Effector memory CD8-positive, alpha-beta T cell (primary cell): ENCODE data around the gene PPCS.
A peak's percentile ranks its signal among the peaks of the same experiment; 100 is the strongest.

Experiments used
- ATAC-seq: fragments of 150-1000 bp; cut with Tn5 transposase; replicated peaks from 2 replicates; pipeline ENCODE4 v1.10.0; 2021; ENCODE audit warnings: mild to moderate bottlenecking, moderate library complexity
- DNase-seq, 3 experiments: peaks; one replicate each; pipeline ENCODE4 v3.0.0; 2021
- H3K27ac Mint-ChIP-seq, 2 donors: one replicate each; pipeline ENCODE4 v1.8.0; 2022; ENCODE audit warnings: mild to moderate bottlenecking in 2 of 2, mixed read lengths in 2 of 2, moderate library complexity in 2 of 2
- H3K27me3 Mint-ChIP-seq, 2 donors: one replicate each; pipeline ENCODE4 v1.8.0; 2022; ENCODE audit warnings: mixed read lengths in 2 of 2
- H3K36me3 Mint-ChIP-seq: one replicate; pipeline ENCODE4 v1.8.0; 2022; ENCODE audit warnings: mild to moderate bottlenecking, moderate library complexity, mixed read lengths; ENCODE audit not compliant: insufficient read depth
- H3K4me1 Mint-ChIP-seq, 2 donors: one replicate each; pipeline ENCODE4 v1.8.0; 2022; ENCODE audit warnings: low read depth in 2 of 2, mixed read lengths in 2 of 2
- H3K4me3 Mint-ChIP-seq, 2 donors: one replicate each; pipeline ENCODE4 v1.8.0; 2022; ENCODE audit warnings: mild to moderate bottlenecking in 2 of 2, mixed read lengths in 2 of 2, moderate library complexity in 2 of 2
- H3K9me3 Mint-ChIP-seq, 2 donors: one replicate each; pipeline ENCODE4 v1.8.0; 2022; ENCODE audit warnings: mixed read lengths in 2 of 2

The PPCS gene

GRCh38 chr1:42430286-42431135 is 25.8 kb upstream of the PPCS start:
- H3K4me1 Mint-ChIP-seq = no peaks in the 10 kb centered on the region
- ATAC-seq (no peak), DNase-seq (no peak)
- no peaks in the 10 kb centered on the region for H3K9me3 Mint-ChIP-seq
- H3K36me3 Mint-ChIP-seq = no peaks in the 10 kb centered on the region
- no peak overlapping the region for H3K4me3 Mint-ChIP-seq
- H3K27ac Mint-ChIP-seq = no peak overlapping the region
- peaks cover 0 to 6% of the 10 kb centered on the region in 2 donors for H3K27me3 Mint-ChIP-seq

- no peak overlapping the region for H3K27ac Mint-ChIP-seq
- H3K27me3 Mint-ChIP-seq = peaks cover 0 to 4% of the 10 kb centered on the region in 2 donors
- ATAC-seq (no peak), DNase-seq (no peak)
- H3K4me3 Mint-ChIP-seq = no peak overlapping the region
- H3K36me3 Mint-ChIP-seq = no peaks in the 10 kb centered on the region
- H3K9me3 Mint-ChIP-seq = no peaks in the 10 kb centered on the region
- H3K4me1 Mint-ChIP-seq = no peaks in the 10 kb centered on the region
Measured at GRCh38 chr1:42431514-42431913, 24.8 kb upstream of the PPCS start.

- H3K36me3 Mint-ChIP-seq = no peaks in the 10 kb centered on the region
- no peak overlapping the region for H3K27ac Mint-ChIP-seq
- ATAC-seq = no peak
- no peak overlapping the region for H3K4me3 Mint-ChIP-seq
- peaks cover 0 to 10% of the 10 kb centered on the region in 2 donors for H3K27me3 Mint-ChIP-seq
- DNase-seq = no peak
- H3K9me3 Mint-ChIP-seq = no peaks in the 10 kb centered on the region
- H3K4me1 Mint-ChIP-seq = no peaks in the 10 kb centered on the region
Measured at GRCh38 chr1:42432714-42433113, 23.6 kb upstream of the PPCS start.

- no peak overlapping the region for H3K4me3 Mint-ChIP-seq
- no peaks in the 10 kb centered on the region for H3K4me1 Mint-ChIP-seq
- H3K27me3 Mint-ChIP-seq = peaks cover 4 to 10% of the 10 kb centered on the region in 2 donors
- no peak for DNase-seq
- H3K27ac Mint-ChIP-seq = no peak overlapping the region
- ATAC-seq = no peak
- H3K9me3 Mint-ChIP-seq = no peaks in the 10 kb centered on the region
- H3K36me3 Mint-ChIP-seq = no peaks in the 10 kb centered on the region
Measured at GRCh38 chr1:42433369-42433768, 23.0 kb upstream of the PPCS start.

- Mint-ChIP-seq H3K27ac (no peak overlapping the region), H3K4me1 (no peaks in the 10 kb centered on the region), H3K27me3 (peaks cover 6 to 10% of the 10 kb centered on the region in 2 donors), H3K4me3 (no peak overlapping the region), H3K36me3 (no peaks in the 10 kb centered on the region), H3K9me3 (no peaks in the 10 kb centered on the region)
- DNase-seq (no peak), ATAC-seq (no peak)
Measured at GRCh38 chr1:42434340-42434739, 22.0 kb upstream of the PPCS start.

- no peak for DNase-seq
- Mint-ChIP-seq H3K27me3 (peaks cover 6 to 8% of the 10 kb centered on the region in 2 donors), H3K4me1 (no peaks in the 10 kb centered on the region)
Measured at GRCh38 chr1:42439940-42440339, 16.4 kb upstream of the PPCS start.

GRCh38 chr1:42442662-42443061 is 13.7 kb upstream of the PPCS start:
- no peak for ATAC-seq
- Mint-ChIP-seq H3K27ac (no peak overlapping the region), H3K36me3 (no peaks in the 10 kb centered on the region), H3K4me1 (no peaks in the 10 kb centered on the region), H3K4me3 (no peak overlapping the region), H3K9me3 (no peaks in the 10 kb centered on the region), H3K27me3 (peaks cover 6 to 8% of the 10 kb centered on the region in 2 donors)
- no peak for DNase-seq

More at GRCh38 chr1:42439940-42440339, 16.4 kb upstream of the PPCS start:
- Mint-ChIP-seq H3K27ac (no peak overlapping the region), H3K36me3 (no peaks in the 10 kb centered on the region), H3K9me3 (no peaks in the 10 kb centered on the region), H3K4me3 (no peak overlapping the region)
- no peak for ATAC-seq

GRCh38 chr1:42449256-42449655 is 7.1 kb upstream of the PPCS start:
- Mint-ChIP-seq H3K4me1 (no peaks in the 10 kb centered on the region), H3K27ac (no peak overlapping the region), H3K9me3 (no peaks in the 10 kb centered on the region), H3K27me3 (peaks cover 0 to 8% of the 10 kb centered on the region in 2 donors), H3K4me3 (no peak overlapping the region), H3K36me3 (no peaks in the 10 kb centered on the region)
- no peak for DNase-seq
- ATAC-seq = no peak

- Mint-ChIP-seq H3K27me3 (peaks cover 0 to 8% of the 10 kb centered on the region in 2 donors), H3K36me3 (no peaks in the 10 kb centered on the region), H3K9me3 (no peaks in the 10 kb centered on the region), H3K27ac (no peak overlapping the region), H3K4me1 (no peaks in the 10 kb centered on the region), H3K4me3 (no peak overlapping the region)
- DNase-seq (no peak), ATAC-seq (no peak)
Measured at GRCh38 chr1:42450061-42450460, 6.3 kb upstream of the PPCS start.

- Mint-ChIP-seq H3K4me3 (no peak overlapping the region), H3K9me3 (no peaks in the 10 kb centered on the region), H3K27me3 (no peaks in the 10 kb centered on the region), H3K36me3 (peaks cover 25% of the 10 kb centered on the region), H3K4me1 (peaks cover 16 to 18% of the 10 kb centered on the region in 2 donors), H3K27ac (peak overlapping the region in 1 of 2 donors; percentile 61)
- ATAC-seq = no peak
- no peak for DNase-seq
Measured at GRCh38 chr1:42453386-42453785, 3.0 kb upstream of the PPCS start.

- DNase-seq = no peak
- Mint-ChIP-seq H3K4me1 (peaks cover 19 to 21% of the 10 kb centered on the region in 2 donors), H3K36me3 (peaks cover 35% of the 10 kb centered on the region), H3K9me3 (no peaks in the 10 kb centered on the region), H3K27ac (no peak overlapping the region), H3K27me3 (no peaks in the 10 kb centered on the region), H3K4me3 (peak overlapping the region in 1 of 2 donors; percentile 24)
- ATAC-seq = no peak
Measured at GRCh38 chr1:42454403-42454802, 1.9 kb upstream of the PPCS start.

GRCh38 chr1:42456754-42457089 is 379 bp downstream of the PPCS start:
- Mint-ChIP-seq H3K36me3 (peaks cover 45% of the 10 kb centered on the region), H3K27ac (peak overlapping the region; percentile 97), H3K27me3 (no peaks in the 10 kb centered on the region), H3K9me3 (no peaks in the 10 kb centered on the region), H3K4me1 (peaks cover 21 to 26% of the 10 kb centered on the region in 2 donors), H3K4me3 (peak overlapping the region; percentile 84 to 87)
- ATAC-seq = peak; percentile 51
- DNase-seq = peak in 2 of 3 experiments; percentile 48 to 52

- Mint-ChIP-seq H3K4me3 (no peak overlapping the region), H3K36me3 (peaks cover 63% of the 10 kb centered on the region), H3K27ac (peak overlapping the region in 1 of 2 donors; percentile 22), H3K27me3 (no peaks in the 10 kb centered on the region), H3K4me1 (peaks cover 28 to 45% of the 10 kb centered on the region in 2 donors), H3K9me3 (no peaks in the 10 kb centered on the region)
- DNase-seq = no peak
- no peak for ATAC-seq
Measured at GRCh38 chr1:42461196-42461595, 4.9 kb downstream of the PPCS start.
